Spleen (tissue), 7 donors: ENCODE measurements around the gene ADARB2.

Experiments
- POLR2A ChIP-seq, 3 donors: fragments of 450-650 bp; IDR thresholded peaks; one replicate each; pipeline ENCODE4 v1.5.1; 2017; ENCODE audit warnings: antibody characterized with exemption in 3 of 3, mild to moderate bottlenecking in 1 of 3
- POLR2AphosphoS5 ChIP-seq, 3 donors: sonication (generic); formaldehyde crosslinking; IDR thresholded peaks; one replicate each; pipeline ENCODE4 v1.5.1; 2017; ENCODE audit warnings: antibody characterized with exemption in 3 of 3
- TF ChIP-seq, protein P1 (sequence below), 11 experiments: fragments of 200-600 bp in 7 of 11; fragments of 450-650 bp in 4 of 11; sonication (generic) in 4 of 11; IDR thresholded peaks in 8 of 11; conservative IDR thresholded peaks in 3 of 11; 1 replicate in 7 of 11; 2 replicates in 4 of 11; pipeline versions ENCODE4 v1.4.0 to v1.8.0; 2016 to 2021; ENCODE audit warnings: antibody characterized with exemption in 11 of 11, inconsistent platforms in 4 of 11, mild to moderate bottlenecking in 1 of 11
- donor health status: DM: no; HTN: no; CAD: no; lungs with moderate emphysema.
- donor health status: DM: no; HTN: no; CAD: no.
- donor health status: DM: no; HTN: no; CAD: no.

DNA sequence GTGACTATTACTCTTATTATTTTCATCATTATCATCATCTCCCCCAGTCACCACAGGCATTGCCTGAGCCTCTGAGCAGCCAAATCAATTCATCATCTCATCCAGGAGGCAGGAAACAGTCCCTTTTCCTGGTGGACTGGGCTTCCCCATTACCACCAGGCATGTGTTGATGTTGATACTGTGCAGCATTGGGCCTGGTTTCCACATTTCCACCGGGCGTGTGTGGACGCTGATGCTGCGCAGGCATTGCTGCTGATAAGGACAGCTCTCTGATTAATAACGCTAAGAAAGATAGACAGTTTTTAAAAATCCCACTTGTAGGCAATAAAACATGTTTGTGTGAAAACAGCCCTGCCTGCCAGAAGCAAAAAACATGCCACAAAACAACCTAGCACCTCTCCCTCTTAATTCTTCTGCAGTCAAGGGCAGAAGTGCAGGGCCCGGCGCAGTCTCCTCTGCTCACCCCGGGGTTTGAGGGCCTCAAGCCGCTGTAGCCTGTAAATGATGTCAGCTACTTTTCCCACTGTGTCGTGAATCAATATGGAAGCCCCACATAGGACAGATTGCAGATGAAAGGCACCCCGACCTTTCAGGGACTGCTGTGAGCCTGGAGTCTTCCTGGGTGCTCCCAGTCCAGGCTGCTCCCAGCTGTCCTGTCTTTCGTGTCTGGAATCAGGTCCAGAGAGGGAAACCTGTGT, 465.1 kb downstream of the ADARB2 start:
- TF ChIP-seq, protein P1, sequence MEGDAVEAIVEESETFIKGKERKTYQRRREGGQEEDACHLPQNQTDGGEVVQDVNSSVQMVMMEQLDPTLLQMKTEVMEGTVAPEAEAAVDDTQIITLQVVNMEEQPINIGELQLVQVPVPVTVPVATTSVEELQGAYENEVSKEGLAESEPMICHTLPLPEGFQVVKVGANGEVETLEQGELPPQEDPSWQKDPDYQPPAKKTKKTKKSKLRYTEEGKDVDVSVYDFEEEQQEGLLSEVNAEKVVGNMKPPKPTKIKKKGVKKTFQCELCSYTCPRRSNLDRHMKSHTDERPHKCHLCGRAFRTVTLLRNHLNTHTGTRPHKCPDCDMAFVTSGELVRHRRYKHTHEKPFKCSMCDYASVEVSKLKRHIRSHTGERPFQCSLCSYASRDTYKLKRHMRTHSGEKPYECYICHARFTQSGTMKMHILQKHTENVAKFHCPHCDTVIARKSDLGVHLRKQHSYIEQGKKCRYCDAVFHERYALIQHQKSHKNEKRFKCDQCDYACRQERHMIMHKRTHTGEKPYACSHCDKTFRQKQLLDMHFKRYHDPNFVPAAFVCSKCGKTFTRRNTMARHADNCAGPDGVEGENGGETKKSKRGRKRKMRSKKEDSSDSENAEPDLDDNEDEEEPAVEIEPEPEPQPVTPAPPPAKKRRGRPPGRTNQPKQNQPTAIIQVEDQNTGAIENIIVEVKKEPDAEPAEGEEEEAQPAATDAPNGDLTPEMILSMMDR (IDR thresholded peaks at IDR 0.05 in 8 of 11, conservative IDR thresholded peaks at IDR 0.05 in 3 of 11), result no peak
- no peak for TF ChIP-seq POLR2AphosphoS5 (IDR thresholded peaks at IDR 0.05)
- no peak for TF ChIP-seq POLR2A (IDR thresholded peaks at IDR 0.05)
